ENCODE measurements around the gene CROCC2.

- TF ChIP-seq CTCF (IDR thresholded peaks at IDR 0.05; ENCODE audit: low read depth, low read length, poor library complexity, severe bottlenecking) (no peak), EZH2phosphoT487 (IDR thresholded peaks at IDR 0.05; ENCODE audit: borderline replicate concordance, low read length) (no peak)
Measured at GRCh38 chr2:240999873-241000541, 93.9 kb downstream of the CROCC2 start.
